ENCODE results near the gene EDN2. TPM values are rescaled to one million over a fixed set of nuclear protein-coding genes. Genes with fewer than 3 reads are reported as not detected.

EDN2 gene
- polyA plus RNA-seq (2012; ENCODE audit: low read depth, missing spikeins), result 0.37 TPM

- DNase-seq (ENCODE audit: insufficient read length, low spot score) (no peak), FAIRE-seq (no peak)
- TF ChIP-seq TAF1 (IDR thresholded peaks at IDR 0.05; ENCODE audit: low read depth, low read length) (no peak), POLR2AphosphoS5 (IDR thresholded peaks at IDR 0.05; ENCODE audit: low read depth, low read length) (no peak), POU2F2 (IDR thresholded peaks at IDR 0.05; ENCODE audit: low read depth, low read length) (no peak), SPI1 (IDR thresholded peaks at IDR 0.05; ENCODE audit: low read depth, low read length) (no peak), PAX5 (IDR thresholded peaks at IDR 0.05; ENCODE audit: insufficient read depth, low read length, severe bottlenecking) (no peak), POLR2A (IDR thresholded peaks at IDR 0.05; ENCODE audit: low read depth, low read length) (no peak)
Observed at GRCh38 chr1:41484402-41485241, at the start of gene EDN2. Gene EDN2 (minus strand): TSS chr1:41484683. CDS start chr1:41484601, 82 bp downstream.

- no peak for FAIRE-seq
- no peak for DNase-seq (ENCODE audit: insufficient read length, low spot score)
- no peak for TF ChIP-seq TAF1 (IDR thresholded peaks at IDR 0.05; ENCODE audit: low read depth, low read length)
- TF ChIP-seq POLR2AphosphoS5 (IDR thresholded peaks at IDR 0.05; ENCODE audit: low read depth, low read length), result no peak
- no peak for TF ChIP-seq SPI1 (IDR thresholded peaks at IDR 0.05; ENCODE audit: low read depth, low read length)
- TF ChIP-seq PAX5 (IDR thresholded peaks at IDR 0.05; ENCODE audit: insufficient read depth, low read length, severe bottlenecking), result no peak
- TF ChIP-seq POLR2A (IDR thresholded peaks at IDR 0.05; ENCODE audit: low read depth, low read length), result no peak
- TF ChIP-seq POU2F2 (IDR thresholded peaks at IDR 0.05; ENCODE audit: low read depth, low read length), result no peak
Observed at GRCh38 chr1:41533731-41534080, 49.2 kb upstream of the EDN2 start.

- TF ChIP-seq POLR2AphosphoS5 (IDR thresholded peaks at IDR 0.05; ENCODE audit: low read depth, low read length) (no peak), PAX5 (IDR thresholded peaks at IDR 0.05; ENCODE audit: insufficient read depth, low read length, severe bottlenecking) (no peak), POU2F2 (IDR thresholded peaks at IDR 0.05; ENCODE audit: low read depth, low read length) (no peak), POLR2A (IDR thresholded peaks at IDR 0.05; ENCODE audit: low read depth, low read length) (no peak), TAF1 (IDR thresholded peaks at IDR 0.05; ENCODE audit: low read depth, low read length) (no peak), SPI1 (IDR thresholded peaks at IDR 0.05; ENCODE audit: low read depth, low read length) (no peak)
- DNase-seq (ENCODE audit: insufficient read length, low spot score) (no peak), FAIRE-seq (no peak)
Observed at GRCh38 chr1:41533016-41533730, 48.7 kb upstream of the EDN2 start.

- TF ChIP-seq PAX5 (IDR thresholded peaks at IDR 0.05; ENCODE audit: insufficient read depth, low read length, severe bottlenecking) (no peak), TAF1 (IDR thresholded peaks at IDR 0.05; ENCODE audit: low read depth, low read length) (no peak), POLR2AphosphoS5 (IDR thresholded peaks at IDR 0.05; ENCODE audit: low read depth, low read length) (no peak), POU2F2 (IDR thresholded peaks at IDR 0.05; ENCODE audit: low read depth, low read length) (no peak), POLR2A (IDR thresholded peaks at IDR 0.05; ENCODE audit: low read depth, low read length) (no peak), SPI1 (IDR thresholded peaks at IDR 0.05; ENCODE audit: low read depth, low read length) (no peak)
- DNase-seq (ENCODE audit: insufficient read length, low spot score) (no peak), FAIRE-seq (no peak)
Observed at GRCh38 chr1:41532206-41532975, 47.9 kb upstream of the EDN2 start.

GRCh38 chr1:41530411-41530810 lies 45.9 kb upstream of the EDN2 start:
- FAIRE-seq (peak; percentile 13), DNase-seq (ENCODE audit: insufficient read length, low spot score) (no peak)
- TF ChIP-seq PAX5 (IDR thresholded peaks at IDR 0.05; ENCODE audit: insufficient read depth, low read length, severe bottlenecking) (no peak), POLR2AphosphoS5 (IDR thresholded peaks at IDR 0.05; ENCODE audit: low read depth, low read length) (no peak), POU2F2 (IDR thresholded peaks at IDR 0.05; ENCODE audit: low read depth, low read length) (no peak), POLR2A (IDR thresholded peaks at IDR 0.05; ENCODE audit: low read depth, low read length) (no peak), SPI1 (IDR thresholded peaks at IDR 0.05; ENCODE audit: low read depth, low read length) (no peak), TAF1 (IDR thresholded peaks at IDR 0.05; ENCODE audit: low read depth, low read length) (no peak)

- FAIRE-seq, result no peak
Observed at GRCh38 chr1:41529621-41530395, 45.3 kb upstream of the EDN2 start.

GRCh38 chr1:41528726-41529605 lies 44.5 kb upstream of the EDN2 start:
- DNase-seq (ENCODE audit: insufficient read length, low spot score) (no peak), FAIRE-seq (no peak)
- TF ChIP-seq POU2F2 (IDR thresholded peaks at IDR 0.05; ENCODE audit: low read depth, low read length), result no peak
- no peak for TF ChIP-seq POLR2AphosphoS5 (IDR thresholded peaks at IDR 0.05; ENCODE audit: low read depth, low read length)
- TF ChIP-seq POLR2A (IDR thresholded peaks at IDR 0.05; ENCODE audit: low read depth, low read length), result no peak
- TF ChIP-seq SPI1 (IDR thresholded peaks at IDR 0.05; ENCODE audit: low read depth, low read length), result no peak
- TF ChIP-seq TAF1 (IDR thresholded peaks at IDR 0.05; ENCODE audit: low read depth, low read length), result no peak
- no peak for TF ChIP-seq PAX5 (IDR thresholded peaks at IDR 0.05; ENCODE audit: insufficient read depth, low read length, severe bottlenecking)

More at GRCh38 chr1:41529621-41530395, 45.3 kb upstream of the EDN2 start:
- DNase-seq (ENCODE audit: insufficient read length, low spot score), result no peak
- TF ChIP-seq SPI1 (IDR thresholded peaks at IDR 0.05; ENCODE audit: low read depth, low read length) (no peak), POLR2AphosphoS5 (IDR thresholded peaks at IDR 0.05; ENCODE audit: low read depth, low read length) (no peak), POU2F2 (IDR thresholded peaks at IDR 0.05; ENCODE audit: low read depth, low read length) (no peak), TAF1 (IDR thresholded peaks at IDR 0.05; ENCODE audit: low read depth, low read length) (no peak), POLR2A (IDR thresholded peaks at IDR 0.05; ENCODE audit: low read depth, low read length) (no peak), PAX5 (IDR thresholded peaks at IDR 0.05; ENCODE audit: insufficient read depth, low read length, severe bottlenecking) (no peak)

All from GM12891 (cell line).